PC-9 (cell line): Measurements from ENCODE around the gene E2F3. TPM values are rescaled to one million over a fixed set of nuclear protein-coding genes. Genes with fewer than 3 reads are reported as not detected.

Experiments used
- BruUV-seq: library from RNA; stranded (reverse); fragments of 400-500 nt; replicated peaks from 2 replicates; lab custom pipeline; 2021; lab: Mats Ljungman, UMichigan
- CTCF ChIA-PET: fragments of 300-600 bp; sonication (Branson Sonifier 250); formaldehyde crosslinking; loops from one replicate; lab custom pipeline; 2022; ENCODE audit warnings: antibody characterized with exemption; lab: Charles Lee
- POLR2A ChIA-PET: fragments of 300-600 bp; sonication (Branson Sonifier 250); formaldehyde crosslinking; loops from one replicate; lab custom pipeline; 2022; ENCODE audit warnings: antibody characterized with exemption; ENCODE audit not compliant: unreplicated experiment; lab: Charles Lee
- DNase-seq, 2 experiments: peaks; one replicate each; pipeline versions ENCODE4 v3.0.0 to v3.0.0-alpha.2; 2015 to 2022; ENCODE audit warnings: mixed read lengths in 1 of 2
- H2AFZ ChIP-seq: fragments of 200-600 bp; sonication (generic); 2 replicates; pipeline ENCODE4 v1.8.1; 2017; ENCODE audit warnings: antibody characterized with exemption
- H3F3A ChIP-seq: fragments of 200-600 bp; sonication (generic); 2 replicates; pipeline ENCODE4 v1.8.1; 2017; ENCODE audit warnings: antibody characterized with exemption, mild to moderate bottlenecking, low read depth; ENCODE audit not compliant: insufficient read depth
- H3K27ac ChIP-seq: fragments of 200-600 bp; sonication (generic); 2 replicates; pipeline ENCODE4 v1.6.1; 2016; ENCODE audit warnings: mixed run types
- H3K27me3 ChIP-seq: fragments of 200-600 bp; sonication (generic); 2 replicates; pipeline ENCODE4 v1.6.1; 2016; ENCODE audit warnings: low read depth, mixed run types; ENCODE audit not compliant: insufficient read depth
- H3K36me3 ChIP-seq: fragments of 200-600 bp; sonication (generic); 2 replicates; pipeline ENCODE4 v1.6.1; 2016; ENCODE audit warnings: low read depth, mixed run types
- H3K4me1 ChIP-seq: fragments of 200-600 bp; sonication (generic); replicated peaks from 2 replicates; pipeline ENCODE4 v1.6.1; 2016; ENCODE audit warnings: mixed run types; ENCODE audit not compliant: insufficient read depth
- H3K4me2 ChIP-seq: fragments of 200-600 bp; sonication (generic); 2 replicates; pipeline ENCODE4 v1.6.1; 2017; ENCODE audit warnings: mixed run types
- H3K4me3 ChIP-seq: fragments of 200-600 bp; sonication (generic); 2 replicates; pipeline ENCODE4 v1.6.1; 2016; ENCODE audit warnings: mixed run types
- H3K79me2 ChIP-seq: fragments of 200-600 bp; sonication (generic); 2 replicates; pipeline ENCODE4 v1.6.1; 2017; ENCODE audit warnings: low read depth, mixed run types
- H3K9me2 ChIP-seq: fragments of 200-600 bp; sonication (generic); 2 replicates; pipeline ENCODE4 v1.8.1; 2017; ENCODE audit warnings: mild to moderate bottlenecking; ENCODE audit not compliant: insufficient read depth
- H3K9me3 ChIP-seq: fragments of 200-600 bp; sonication (generic); 2 replicates; pipeline ENCODE4 v1.8.1; 2016; ENCODE audit warnings: low read depth; ENCODE audit not compliant: insufficient read depth
- H4K20me1 ChIP-seq: fragments of 200-600 bp; sonication (generic); 2 replicates; pipeline ENCODE4 v1.8.1; 2017; ENCODE audit not compliant: insufficient read depth
- EZH2 ChIP-seq: fragments of 200-600 bp; sonication (generic); IDR thresholded peaks from 2 replicates; pipeline ENCODE4 v1.8.0; 2017; ENCODE audit warnings: antibody characterized with exemption, low read depth
- intact Hi-C: fragments of 100-400 bp; cut with micrococcal nuclease; formaldehyde crosslinking; loops from one replicate; pipeline ENCODE4 v1.10.0; 2022; ENCODE audit not compliant: unreplicated experiment
- total RNA-seq: library from RNA; stranded (reverse); gene quantifications from 2 replicates; pipeline ENCODE4 v1.2.3, GENCODE V29; 2021
- TF ChIP-seq, protein P1 (sequence below): fragments of 200-600 bp; sonication (generic); conservative IDR thresholded peaks from 2 replicates; pipeline ENCODE4 v1.6.1; 2017; ENCODE audit warnings: mixed run types, antibody characterized with exemption, mild to moderate bottlenecking, moderate library complexity

Gene E2F3
- total RNA-seq, 1 experiment from 2014 or later, result 20.0 TPM

DNA sequence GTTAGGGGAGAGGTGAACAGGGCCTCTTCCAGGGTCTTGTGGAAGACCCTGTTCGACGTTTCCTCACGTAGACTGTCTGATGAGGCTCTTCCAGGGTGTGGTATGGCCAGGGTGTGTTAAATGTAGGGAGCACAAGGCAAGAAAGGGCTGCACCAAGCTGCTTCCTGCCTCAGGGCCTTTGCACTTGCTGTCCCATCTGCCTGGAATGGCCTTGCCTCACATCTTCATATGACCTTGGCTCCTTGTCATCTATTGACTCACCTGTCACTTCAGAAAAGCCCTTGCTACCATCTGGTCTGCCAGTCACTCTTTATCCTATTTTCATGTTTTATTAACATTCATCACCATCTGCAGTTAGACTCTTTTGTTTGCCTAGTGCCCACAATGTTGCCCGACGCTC, 31.0 kb downstream of the E2F3 start:
- H4K20me1 ChIP-seq, result peaks cover 13% of the 10 kb centered on the region; the same call in 1 of the 2 replicates

DNA sequence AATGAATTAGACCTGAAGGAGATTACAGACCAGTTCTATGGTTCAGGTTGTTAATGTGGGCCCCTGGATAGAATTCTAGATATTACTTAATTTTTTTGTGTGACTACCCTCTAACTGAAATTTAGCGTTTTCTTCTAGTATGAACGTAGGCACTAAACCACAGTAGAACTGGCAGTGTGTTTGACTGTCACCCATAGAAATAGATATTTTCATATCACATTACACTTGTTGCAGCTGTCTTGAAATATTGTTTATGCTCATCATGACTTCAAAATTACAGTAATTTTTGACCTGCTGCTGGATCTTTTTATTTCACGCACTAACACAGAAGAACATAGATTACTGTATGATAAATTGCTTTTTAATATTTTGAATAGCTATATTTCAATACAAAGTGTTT, 31.6 kb downstream of the E2F3 start:
- no peaks in the 10 kb centered on the region for H3K9me2 ChIP-seq
- H3K79me2 ChIP-seq, result peaks cover 86% of the 10 kb centered on the region
- H2AFZ ChIP-seq, result no peak overlapping the region
- BruUV-seq, result no TSS peak
- H3K4me1 ChIP-seq, result no peaks in the 10 kb centered on the region
- no peak for DNase-seq
- POLR2A ChIA-PET, result no interaction called here
- H3K27me3 ChIP-seq, result no peaks in the 10 kb centered on the region
- peaks cover 17% of the 10 kb centered on the region for H3K36me3 ChIP-seq
- H3F3A ChIP-seq, result no peaks in the 10 kb centered on the region
- CTCF ChIA-PET, result no interaction called here
- peaks cover 13% of the 10 kb centered on the region; the same call in 1 of the 2 replicates for H4K20me1 ChIP-seq
- TF ChIP-seq, protein P1, sequence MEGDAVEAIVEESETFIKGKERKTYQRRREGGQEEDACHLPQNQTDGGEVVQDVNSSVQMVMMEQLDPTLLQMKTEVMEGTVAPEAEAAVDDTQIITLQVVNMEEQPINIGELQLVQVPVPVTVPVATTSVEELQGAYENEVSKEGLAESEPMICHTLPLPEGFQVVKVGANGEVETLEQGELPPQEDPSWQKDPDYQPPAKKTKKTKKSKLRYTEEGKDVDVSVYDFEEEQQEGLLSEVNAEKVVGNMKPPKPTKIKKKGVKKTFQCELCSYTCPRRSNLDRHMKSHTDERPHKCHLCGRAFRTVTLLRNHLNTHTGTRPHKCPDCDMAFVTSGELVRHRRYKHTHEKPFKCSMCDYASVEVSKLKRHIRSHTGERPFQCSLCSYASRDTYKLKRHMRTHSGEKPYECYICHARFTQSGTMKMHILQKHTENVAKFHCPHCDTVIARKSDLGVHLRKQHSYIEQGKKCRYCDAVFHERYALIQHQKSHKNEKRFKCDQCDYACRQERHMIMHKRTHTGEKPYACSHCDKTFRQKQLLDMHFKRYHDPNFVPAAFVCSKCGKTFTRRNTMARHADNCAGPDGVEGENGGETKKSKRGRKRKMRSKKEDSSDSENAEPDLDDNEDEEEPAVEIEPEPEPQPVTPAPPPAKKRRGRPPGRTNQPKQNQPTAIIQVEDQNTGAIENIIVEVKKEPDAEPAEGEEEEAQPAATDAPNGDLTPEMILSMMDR, result no peak
- no peak for TF ChIP-seq EZH2
- intact Hi-C loops, result no loop called here
- no peak overlapping the region for H3K4me2 ChIP-seq
- no peaks in the 10 kb centered on the region for H3K9me3 ChIP-seq
- H3K27ac ChIP-seq, result no peak overlapping the region
- H3K4me3 ChIP-seq, result no peak overlapping the region

More for the DNA sequence above, 31.0 kb downstream of the E2F3 start:
- H3K4me3 ChIP-seq, result no peak overlapping the region
- intact Hi-C loops, result no loop called here
- POLR2A ChIA-PET, result no interaction called here
- H3K27ac ChIP-seq, result no peak overlapping the region
- no peak overlapping the region for H2AFZ ChIP-seq
- H3K9me2 ChIP-seq, result no peaks in the 10 kb centered on the region
- no peak overlapping the region for H3K4me2 ChIP-seq
- H3K9me3 ChIP-seq, result no peaks in the 10 kb centered on the region
- no peak for DNase-seq
- no peaks in the 10 kb centered on the region for H3F3A ChIP-seq
- H3K27me3 ChIP-seq, result no peaks in the 10 kb centered on the region
- no peak for TF ChIP-seq EZH2
- TF ChIP-seq, protein P1, result no peak
- H3K4me1 ChIP-seq, result no peaks in the 10 kb centered on the region
- H3K36me3 ChIP-seq, result peaks cover 17% of the 10 kb centered on the region
- BruUV-seq, result no TSS peak
- H3K79me2 ChIP-seq, result peaks cover 86% of the 10 kb centered on the region
- CTCF ChIA-PET, result no interaction called here

DNA sequence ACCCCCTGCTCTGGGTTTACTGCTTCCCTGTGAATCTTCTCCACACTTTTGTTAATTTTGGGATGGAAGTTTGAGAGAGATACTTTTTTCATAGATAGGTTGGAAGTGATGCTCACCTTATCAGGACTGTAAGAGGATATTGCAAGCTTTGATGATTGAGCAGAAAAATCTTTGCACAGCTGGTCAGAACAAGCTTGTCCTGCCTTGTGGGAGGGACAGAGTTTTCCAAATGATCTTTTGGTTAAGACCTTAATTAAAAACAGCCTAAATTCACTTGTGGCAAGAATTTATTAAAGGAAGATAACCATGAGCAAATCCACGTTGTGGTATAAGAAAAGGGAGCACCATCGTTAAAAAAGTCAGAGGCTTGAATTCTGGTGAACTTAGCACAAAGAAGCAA, 32.2 kb downstream of the E2F3 start:
- POLR2A ChIA-PET, result no interaction called here
- CTCF ChIA-PET, result interaction anchor here (0.6 kb wide), 1 partner anchor 31 kb away, joined by 3 read pairs; no protein-coding TSS in a partner anchor
- peaks cover 86% of the 10 kb centered on the region for H3K79me2 ChIP-seq

More for the DNA sequence above, 32.2 kb downstream of the E2F3 start:
- H3K4me2 ChIP-seq, result no peak overlapping the region
- H3K4me1 ChIP-seq, result no peaks in the 10 kb centered on the region
- no peak for DNase-seq
- no peaks in the 10 kb centered on the region for H3K9me2 ChIP-seq
- no peaks in the 10 kb centered on the region for H3K27me3 ChIP-seq
- no peak overlapping the region for H3K4me3 ChIP-seq
- H4K20me1 ChIP-seq, result peaks cover 13% of the 10 kb centered on the region; the same call in 1 of the 2 replicates
- no peak overlapping the region for H3K27ac ChIP-seq
- no peak overlapping the region for H2AFZ ChIP-seq
- BruUV-seq, result no TSS peak
- H3F3A ChIP-seq, result no peaks in the 10 kb centered on the region
- no peaks in the 10 kb centered on the region for H3K9me3 ChIP-seq
- H3K36me3 ChIP-seq, result peaks cover 17% of the 10 kb centered on the region
- intact Hi-C loops, result no loop called here
- TF ChIP-seq, protein P1, result no peak
- no peak for TF ChIP-seq EZH2
